ENCODE data around the gene SNAPC2. TPM values are rescaled to one million over a fixed set of nuclear protein-coding genes. Genes with fewer than 3 reads are reported as not detected.

SNAPC2 gene
- total and polyA plus RNA-seq, 2 of the 13 experiments (the other 11 are each of a cell fraction or from before 2014, with no cell fraction given), result 10.2 to 12.7 TPM

- Histone ChIP-seq H3K36me3 (replicated peaks in 1 of 2; ENCODE audit: control insufficient read depth in 1 of 2, insufficient read depth in 2 of 2, low read length in 2 of 2) (peaks cover 37 to 66% of the 10 kb centered on the region in 2 experiments; a peak in 4 of 5 replicates), H3K4me2 (ENCODE audit: low read depth, low read length) (no peak overlapping the region), H3K9ac (ENCODE audit: insufficient read depth, low read depth, low read length) (no peak overlapping the region), H3K4me1 (ENCODE audit: insufficient read depth, low read length) (no peaks in the 10 kb centered on the region), H3K79me2 (ENCODE audit: insufficient read depth, low read length) (no peaks in the 10 kb centered on the region), H3K27me3 (ENCODE audit: control insufficient read depth in 1 of 2, insufficient read depth in 2 of 2, low read length in 2 of 2) (no peaks in the 10 kb centered on the region), H3K4me3 (replicated peaks in 1 of 3; ENCODE audit: insufficient read depth in 1 of 3, low read depth in 2 of 3, low read length in 3 of 3) (no peak overlapping the region), H2AFZ (ENCODE audit: low read length) (no peak overlapping the region), H3K27ac (ENCODE audit: extremely low read length, insufficient read depth, low read length) (no peak overlapping the region), H3K9me3 (ENCODE audit: low read length) (no peaks in the 10 kb centered on the region), H4K20me1 (ENCODE audit: insufficient read depth, low read length) (no peaks in the 10 kb centered on the region)
- POLR2A ChIA-PET, result interaction anchor here (4.6 to 5.2 kb wide), 2 partner anchors 11 to 13 kb away, joined by 34 to 57 read pairs; partner anchors contain the start of genes SNAPC2 and TIMM44
- BruUV-seq (replicated peaks), result no TSS peak
- ATAC-seq, result no peak
- no peak for FAIRE-seq
- WGBS (ENCODE audit: low lambda C conversion rate), result 96% methylated on average over 10 of the region's 32 CpGs
- no peak for DNase-seq (ENCODE audit: low spot score)
- intact Hi-C loops (cut with micrococcal nuclease; ENCODE audit: unreplicated experiment), result no loop called here
- CTCF ChIA-PET (ENCODE audit: low intra/inter-chr PET ratio, low total read pairs), result no interaction called here
- no peak for TF ChIP-seq ZNF121 (CRISPR knock-in tag; IDR thresholded peaks at IDR 0.05)
- TF ChIP-seq, protein P1, sequence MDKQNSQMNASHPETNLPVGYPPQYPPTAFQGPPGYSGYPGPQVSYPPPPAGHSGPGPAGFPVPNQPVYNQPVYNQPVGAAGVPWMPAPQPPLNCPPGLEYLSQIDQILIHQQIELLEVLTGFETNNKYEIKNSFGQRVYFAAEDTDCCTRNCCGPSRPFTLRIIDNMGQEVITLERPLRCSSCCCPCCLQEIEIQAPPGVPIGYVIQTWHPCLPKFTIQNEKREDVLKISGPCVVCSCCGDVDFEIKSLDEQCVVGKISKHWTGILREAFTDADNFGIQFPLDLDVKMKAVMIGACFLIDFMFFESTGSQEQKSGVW (CRISPR knock-in tag; IDR thresholded peaks at IDR 0.05; ENCODE audit: borderline replicate concordance), result no peak
- TF ChIP-seq ZBTB34 (CRISPR knock-in tag; IDR thresholded peaks at IDR 0.05), result no peak
- TF ChIP-seq SUZ12 (IDR thresholded peaks at IDR 0.05; ENCODE audit: low read depth, low read length), result no peak
- TF ChIP-seq, protein P2, sequence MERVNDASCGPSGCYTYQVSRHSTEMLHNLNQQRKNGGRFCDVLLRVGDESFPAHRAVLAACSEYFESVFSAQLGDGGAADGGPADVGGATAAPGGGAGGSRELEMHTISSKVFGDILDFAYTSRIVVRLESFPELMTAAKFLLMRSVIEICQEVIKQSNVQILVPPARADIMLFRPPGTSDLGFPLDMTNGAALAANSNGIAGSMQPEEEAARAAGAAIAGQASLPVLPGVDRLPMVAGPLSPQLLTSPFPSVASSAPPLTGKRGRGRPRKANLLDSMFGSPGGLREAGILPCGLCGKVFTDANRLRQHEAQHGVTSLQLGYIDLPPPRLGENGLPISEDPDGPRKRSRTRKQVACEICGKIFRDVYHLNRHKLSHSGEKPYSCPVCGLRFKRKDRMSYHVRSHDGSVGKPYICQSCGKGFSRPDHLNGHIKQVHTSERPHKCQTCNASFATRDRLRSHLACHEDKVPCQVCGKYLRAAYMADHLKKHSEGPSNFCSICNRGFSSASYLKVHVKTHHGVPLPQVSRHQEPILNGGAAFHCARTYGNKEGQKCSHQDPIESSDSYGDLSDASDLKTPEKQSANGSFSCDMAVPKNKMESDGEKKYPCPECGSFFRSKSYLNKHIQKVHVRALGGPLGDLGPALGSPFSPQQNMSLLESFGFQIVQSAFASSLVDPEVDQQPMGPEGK (CRISPR knock-in tag; IDR thresholded peaks at IDR 0.05), result no peak
- TF ChIP-seq KLF16 (CRISPR knock-in tag; IDR thresholded peaks at IDR 0.05), result no peak
- TF ChIP-seq, protein P3, sequence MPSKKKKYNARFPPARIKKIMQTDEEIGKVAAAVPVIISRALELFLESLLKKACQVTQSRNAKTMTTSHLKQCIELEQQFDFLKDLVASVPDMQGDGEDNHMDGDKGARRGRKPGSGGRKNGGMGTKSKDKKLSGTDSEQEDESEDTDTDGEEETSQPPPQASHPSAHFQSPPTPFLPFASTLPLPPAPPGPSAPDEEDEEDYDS (CRISPR knock-in tag; IDR thresholded peaks at IDR 0.05), result no peak
- no peak for TF ChIP-seq FOXA3 (CRISPR knock-in tag; IDR thresholded peaks at IDR 0.05)
- TF ChIP-seq, protein P4, sequence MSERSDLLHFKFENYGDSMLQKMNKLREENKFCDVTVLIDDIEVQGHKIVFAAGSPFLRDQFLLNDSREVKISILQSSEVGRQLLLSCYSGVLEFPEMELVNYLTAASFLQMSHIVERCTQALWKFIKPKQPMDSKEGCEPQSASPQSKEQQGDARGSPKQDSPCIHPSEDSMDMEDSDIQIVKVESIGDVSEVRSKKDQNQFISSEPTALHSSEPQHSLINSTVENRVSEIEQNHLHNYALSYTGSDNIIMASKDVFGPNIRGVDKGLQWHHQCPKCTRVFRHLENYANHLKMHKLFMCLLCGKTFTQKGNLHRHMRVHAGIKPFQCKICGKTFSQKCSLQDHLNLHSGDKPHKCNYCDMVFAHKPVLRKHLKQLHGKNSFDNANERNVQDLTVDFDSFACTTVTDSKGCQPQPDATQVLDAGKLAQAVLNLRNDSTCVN (CRISPR knock-in tag; IDR thresholded peaks at IDR 0.05; ENCODE audit: borderline replicate concordance), result no peak
- TF ChIP-seq RBM22 (optimal IDR thresholded peaks at IDR 0.05; ENCODE audit: low read length), result no peak
- no peak for TF ChIP-seq THYN1 (CRISPR knock-in tag; IDR thresholded peaks at IDR 0.05; ENCODE audit: borderline replicate concordance, low read depth)
- no peak for TF ChIP-seq DNMT3B (CRISPR knock-in tag; conservative IDR thresholded peaks at IDR 0.05)
- in situ Hi-C loops (cut with HindIII; ENCODE audit: extremely low pct_ligation_motif_present, low pct_unique_long_range_greater_than_20kb), result no loop called here
Observed at GRCh38 chr19:7932276-7932929, 12.3 kb downstream of the SNAPC2 start.
